ENCODE results near the gene FCAR. TPM values are rescaled to one million over a fixed set of nuclear protein-coding genes. Genes with fewer than 3 reads are reported as not detected.
"Not testable (repeated sequence)": the region's sequence is repeated elsewhere in the genome, so short reads cannot be mapped to it uniquely, and the experiment has no call there.

FCAR gene
- total RNA-seq, 1 donor from 2014 or later: not detected

DNA sequence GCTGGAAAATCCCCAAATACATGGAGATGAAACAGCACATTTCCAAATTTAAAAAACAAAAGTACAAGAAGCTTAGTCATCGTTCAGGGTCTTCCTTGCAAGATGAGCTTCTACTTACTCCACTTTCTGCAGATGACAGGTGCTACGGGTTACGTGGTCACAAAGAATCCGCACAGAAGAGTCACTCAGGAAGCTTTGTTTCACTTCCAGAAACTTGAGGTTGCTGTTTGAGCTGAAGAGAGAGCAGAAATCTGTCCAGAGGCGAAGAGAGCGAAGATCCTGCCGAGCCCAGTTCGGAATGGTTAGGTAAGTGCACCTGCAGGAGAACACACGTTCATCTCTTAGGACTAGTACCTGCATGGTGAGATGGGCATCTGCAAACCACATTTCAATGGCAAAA lies 63.9 kb downstream of the FCAR start:
- FAIRE-seq: no peak
- peaks cover 3% of the 10 kb centered on the region for H3K9me3 ChIP-seq (ENCODE audit: insufficient read depth, low read depth, low read length)
- Mint-ChIP-seq H3K27me3 (ENCODE audit: low read depth, unreplicated experiment) (no peaks in the 10 kb centered on the region), H3K4me1 (ENCODE audit: low read depth, unreplicated experiment) (no peaks in the 10 kb centered on the region), H3K36me3 (ENCODE audit: low read depth, unreplicated experiment) (no peaks in the 10 kb centered on the region), H3K4me3 (ENCODE audit: unreplicated experiment) (no peak overlapping the region), H3K27ac (ENCODE audit: unreplicated experiment) (no peak overlapping the region), H3K9me3 (ENCODE audit: unreplicated experiment) (peaks cover 13% of the 10 kb centered on the region)
- no peaks in the 10 kb centered on the region for H3K36me3 ChIP-seq (ENCODE audit: insufficient read depth, low read length)
- H3K4me1 ChIP-seq (ENCODE audit: insufficient read depth, low read length): no peaks in the 10 kb centered on the region
- H2AFZ ChIP-seq (ENCODE audit: low read depth, low read length): no peak overlapping the region
- no peak for DNase-seq (ENCODE audit: low read depth)
- H4K20me1 ChIP-seq (ENCODE audit: insufficient read depth, low read length): no peaks in the 10 kb centered on the region
- no peak overlapping the region for H3K4me3 ChIP-seq (ENCODE audit: insufficient read depth, low read depth, low read length)
- H3K27ac ChIP-seq (ENCODE audit: low read depth, low read length): no peak overlapping the region
- H3K9ac ChIP-seq (ENCODE audit: low read length): no peak overlapping the region
- no peaks in the 10 kb centered on the region for H3K79me2 ChIP-seq (ENCODE audit: insufficient read depth, low read length)
- no peak for TF ChIP-seq EZH2 (IDR thresholded peaks at IDR 0.05; ENCODE audit: insufficient read depth, low read length)
- no peak for TF ChIP-seq CTCF (IDR thresholded peaks at IDR 0.05; ENCODE audit: insufficient read depth, low read depth, low read length)
- no peaks in the 10 kb centered on the region for H3K27me3 ChIP-seq (ENCODE audit: insufficient read depth, low read length)
- no peak overlapping the region for H3K4me2 ChIP-seq (ENCODE audit: low read length)

- no peak for FAIRE-seq
- no peaks in the 10 kb centered on the region for H3K36me3 ChIP-seq (ENCODE audit: insufficient read depth, low read length)
- H4K20me1 ChIP-seq (ENCODE audit: insufficient read depth, low read length): no peaks in the 10 kb centered on the region
- H3K27me3 ChIP-seq (ENCODE audit: insufficient read depth, low read length): no peaks in the 10 kb centered on the region
- H3K27ac ChIP-seq (ENCODE audit: low read depth, low read length): no peak overlapping the region
- H3K79me2 ChIP-seq (ENCODE audit: insufficient read depth, low read length): no peaks in the 10 kb centered on the region
- Mint-ChIP-seq H3K9me3 (ENCODE audit: unreplicated experiment) (peaks cover 11% of the 10 kb centered on the region), H3K4me1 (ENCODE audit: low read depth, unreplicated experiment) (no peaks in the 10 kb centered on the region), H3K4me3 (ENCODE audit: unreplicated experiment) (no peak overlapping the region), H3K36me3 (ENCODE audit: low read depth, unreplicated experiment) (no peaks in the 10 kb centered on the region), H3K27me3 (ENCODE audit: low read depth, unreplicated experiment) (peaks cover 2% of the 10 kb centered on the region), H3K27ac (ENCODE audit: unreplicated experiment) (no peak overlapping the region)
- H3K4me3 ChIP-seq (ENCODE audit: insufficient read depth, low read depth, low read length): no peak overlapping the region
- H3K9ac ChIP-seq (ENCODE audit: low read length): no peak overlapping the region
- no peaks in the 10 kb centered on the region for H3K4me1 ChIP-seq (ENCODE audit: insufficient read depth, low read length)
- no peak for TF ChIP-seq EZH2 (IDR thresholded peaks at IDR 0.05; ENCODE audit: insufficient read depth, low read length)
- H2AFZ ChIP-seq (ENCODE audit: low read depth, low read length): no peak overlapping the region
- H3K4me2 ChIP-seq (ENCODE audit: low read length): no peak overlapping the region
- peaks cover 3% of the 10 kb centered on the region for H3K9me3 ChIP-seq (ENCODE audit: insufficient read depth, low read depth, low read length)
- DNase-seq (ENCODE audit: low read depth): no peak
These were observed 64.9 kb downstream of the FCAR start for GRCh38 chr19:54938906-54939305.

GRCh38 chr19:54939538-54939937 lies 65.5 kb downstream of the FCAR start:
- not testable (repeated sequence) for H3K4me1 Mint-ChIP-seq (ENCODE audit: low read depth, unreplicated experiment); H3K9ac ChIP-seq (ENCODE audit: low read length); H3K27me3 Mint-ChIP-seq (ENCODE audit: low read depth, unreplicated experiment); H3K4me3 ChIP-seq (ENCODE audit: insufficient read depth, low read depth, low read length); H3K79me2 ChIP-seq (ENCODE audit: insufficient read depth, low read length); H3K36me3 ChIP-seq (ENCODE audit: insufficient read depth, low read length); H3K4me2 ChIP-seq (ENCODE audit: low read length); H3K36me3 Mint-ChIP-seq (ENCODE audit: low read depth, unreplicated experiment); FAIRE-seq; H3K27ac ChIP-seq (ENCODE audit: low read depth, low read length); H3K4me1 ChIP-seq (ENCODE audit: insufficient read depth, low read length); H4K20me1 ChIP-seq (ENCODE audit: insufficient read depth, low read length); H3K27ac Mint-ChIP-seq (ENCODE audit: unreplicated experiment); H2AFZ ChIP-seq (ENCODE audit: low read depth, low read length); DNase-seq (ENCODE audit: low read depth); H3K27me3 ChIP-seq (ENCODE audit: insufficient read depth, low read length); H3K4me3 Mint-ChIP-seq (ENCODE audit: unreplicated experiment); H3K9me3 ChIP-seq (ENCODE audit: insufficient read depth, low read depth, low read length)
- peaks cover 11% of the 10 kb centered on the region for H3K9me3 Mint-ChIP-seq (ENCODE audit: unreplicated experiment)

Other genes starting within 250 kb of the FCAR start
- not detected in 2 replicates for gene LILRB1, start 243.8 kb upstream of the FCAR start, total RNA-seq
- gene LILRB4, start 211.2 kb upstream of the FCAR start, total RNA-seq: not detected in 2 replicates
- not detected in 2 replicates for gene KIR3DL3, start 149.8 kb upstream of the FCAR start, total RNA-seq
- not detected in 2 replicates for gene KIR2DL3, start 135.7 kb upstream of the FCAR start, total RNA-seq
- gene KIR2DL1, start 104.4 kb upstream of the FCAR start, total RNA-seq: not detected in 2 replicates
- gene KIR2DL4, start 70.6 kb upstream of the FCAR start, total RNA-seq: not detected in 2 replicates
- not detected in 2 replicates for gene KIR3DL1, start 57.8 kb upstream of the FCAR start, total RNA-seq
- not detected in 2 replicates for gene KIR2DS4, start 41.6 kb upstream of the FCAR start, total RNA-seq
- gene KIR3DL2, start 23.8 kb upstream of the FCAR start, total RNA-seq: not detected in 2 replicates
- not detected in 2 replicates for gene NCR1, start 31.9 kb downstream of the FCAR start, total RNA-seq
- gene NLRP7, start 73.3 kb downstream of the FCAR start, total RNA-seq: not detected in 2 replicates
- gene NLRP2, start 92.1 kb downstream of the FCAR start, total RNA-seq: 0.27 TPM in 1 of 2 replicates, not detected in the other
- 0.36 and 0.48 TPM in 2 replicates for gene GP6, start 164.0 kb downstream of the FCAR start, total RNA-seq
- gene RDH13, start 188.9 kb downstream of the FCAR start, total RNA-seq: 18.8 and 22.6 TPM in 2 replicates
- 7.6 and 9.2 TPM in 2 replicates for gene EPS8L1, start 201.6 kb downstream of the FCAR start, total RNA-seq
- gene PPP1R12C, start 243.4 kb downstream of the FCAR start, total RNA-seq: 79.7 and 86.2 TPM in 2 replicates

Data from astrocyte (in vitro differentiated cells and primary cell).